GM12878 (cell line): ENCODE data around the gene POMC.

Experiments used
- EP300 ChIP-seq, 2 experiments: fragments of 150-350 bp in 1 of 2; IDR thresholded peaks; 2 replicates each; pipeline ENCODE4 v1.6.1; 2011 to 2012; ENCODE audit warnings: low read depth in 2 of 2, low read length in 2 of 2, borderline replicate concordance in 1 of 2, improper control_type of control experiment in 1 of 2, inconsistent platforms in 1 of 2; ENCODE audit not compliant: control insufficient read depth in 1 of 2
- HDAC2 ChIP-seq: fragments of 200-600 bp; sonication (generic); IDR thresholded peaks from 2 replicates; pipeline ENCODE4 v1.6.1; 2017
- SIN3A ChIP-seq: IDR thresholded peaks from 2 replicates; pipeline ENCODE4 v1.6.1; 2012; ENCODE audit warnings: low read depth, low read length, improper control_type of control experiment
- SMAD1 ChIP-seq: fragments of 450-650 bp; IDR thresholded peaks from 2 replicates; pipeline ENCODE4 v1.6.1; 2018; ENCODE audit warnings: mild to moderate bottlenecking, low read depth; ENCODE audit not compliant: partially characterized antibody
- ZNF207 ChIP-seq: fragments of 450-650 bp; IDR thresholded peaks from 2 replicates; pipeline ENCODE4 v1.6.1; 2014; ENCODE audit warnings: antibody characterized with exemption, mild to moderate bottlenecking, borderline replicate concordance
- TF ChIP-seq, protein P1 (sequence below): IDR thresholded peaks from 2 replicates; pipeline ENCODE4 v1.6.1; 2011; ENCODE audit warnings: mild to moderate bottlenecking, low read depth, low read length, moderate library complexity; ENCODE audit not compliant: insufficient replicate concordance
- TF ChIP-seq, protein P2 (sequence below): IDR thresholded peaks from 2 replicates; pipeline ENCODE4 v1.6.1; 2012; ENCODE audit warnings: mild to moderate bottlenecking, low read depth, low read length
- TF ChIP-seq, protein P3 (sequence below): IDR thresholded peaks from 2 replicates; pipeline ENCODE4 v1.6.1; 2011; ENCODE audit warnings: borderline replicate concordance, low read depth, mild to moderate bottlenecking, moderate library complexity, mixed read lengths, low read length; ENCODE audit not compliant: insufficient read depth; ENCODE audit errors: extremely low read length
- TF ChIP-seq, protein P4 (sequence below): fragments of 450-650 bp; IDR thresholded peaks from 2 replicates; pipeline ENCODE4 v1.6.1; 2017; ENCODE audit warnings: antibody characterized with exemption, mild to moderate bottlenecking, moderate library complexity
- TF ChIP-seq, protein P5 (sequence below), 3 experiments: IDR thresholded peaks in 2 of 3; conservative IDR thresholded peaks in 1 of 3; 2 replicates each; pipeline ENCODE4 v1.5.1; 2011; ENCODE audit warnings: low read depth in 3 of 3, low read length in 3 of 3, mild to moderate bottlenecking in 3 of 3, control low read depth in 2 of 3, moderate library complexity in 2 of 3, inconsistent platforms in 1 of 3, mixed read lengths in 1 of 3; ENCODE audit not compliant: control insufficient read depth in 2 of 3, insufficient read depth in 1 of 3; ENCODE audit errors: extremely low read depth in 1 of 3

DNA sequence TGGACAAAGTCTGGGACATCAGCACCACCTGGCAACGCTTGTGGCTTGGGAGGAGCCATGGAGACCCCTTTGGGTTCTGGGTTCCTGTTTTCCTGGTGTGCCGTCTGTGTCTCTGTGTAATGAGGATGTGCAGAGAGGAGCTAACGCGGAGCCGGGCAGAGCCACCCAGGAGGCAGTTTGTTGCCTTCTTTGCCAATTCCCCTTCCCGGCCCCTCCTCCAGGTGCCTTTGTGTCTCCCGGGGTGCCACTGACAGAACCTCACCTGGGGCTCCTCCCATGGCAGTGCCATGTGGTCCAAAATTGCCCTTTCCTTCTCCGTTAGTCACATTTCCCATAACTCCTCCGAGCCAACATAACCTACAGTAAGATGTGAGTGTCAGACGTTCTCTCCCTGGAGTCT lies 13.0 kb downstream of the POMC start:
- TF ChIP-seq EP300 (IDR thresholded peaks at IDR 0.05; ENCODE audit: borderline replicate concordance in 1 of 2, control insufficient read depth in 1 of 2, low read depth in 2 of 2, low read length in 2 of 2): no peak
- no peak for TF ChIP-seq SIN3A
- TF ChIP-seq, protein P1, sequence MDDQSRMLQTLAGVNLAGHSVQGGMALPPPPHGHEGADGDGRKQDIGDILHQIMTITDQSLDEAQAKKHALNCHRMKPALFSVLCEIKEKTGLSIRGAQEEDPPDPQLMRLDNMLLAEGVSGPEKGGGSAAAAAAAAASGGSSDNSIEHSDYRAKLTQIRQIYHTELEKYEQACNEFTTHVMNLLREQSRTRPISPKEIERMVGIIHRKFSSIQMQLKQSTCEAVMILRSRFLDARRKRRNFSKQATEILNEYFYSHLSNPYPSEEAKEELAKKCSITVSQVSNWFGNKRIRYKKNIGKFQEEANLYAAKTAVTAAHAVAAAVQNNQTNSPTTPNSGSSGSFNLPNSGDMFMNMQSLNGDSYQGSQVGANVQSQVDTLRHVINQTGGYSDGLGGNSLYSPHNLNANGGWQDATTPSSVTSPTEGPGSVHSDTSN: no peak
- TF ChIP-seq, protein P2, sequence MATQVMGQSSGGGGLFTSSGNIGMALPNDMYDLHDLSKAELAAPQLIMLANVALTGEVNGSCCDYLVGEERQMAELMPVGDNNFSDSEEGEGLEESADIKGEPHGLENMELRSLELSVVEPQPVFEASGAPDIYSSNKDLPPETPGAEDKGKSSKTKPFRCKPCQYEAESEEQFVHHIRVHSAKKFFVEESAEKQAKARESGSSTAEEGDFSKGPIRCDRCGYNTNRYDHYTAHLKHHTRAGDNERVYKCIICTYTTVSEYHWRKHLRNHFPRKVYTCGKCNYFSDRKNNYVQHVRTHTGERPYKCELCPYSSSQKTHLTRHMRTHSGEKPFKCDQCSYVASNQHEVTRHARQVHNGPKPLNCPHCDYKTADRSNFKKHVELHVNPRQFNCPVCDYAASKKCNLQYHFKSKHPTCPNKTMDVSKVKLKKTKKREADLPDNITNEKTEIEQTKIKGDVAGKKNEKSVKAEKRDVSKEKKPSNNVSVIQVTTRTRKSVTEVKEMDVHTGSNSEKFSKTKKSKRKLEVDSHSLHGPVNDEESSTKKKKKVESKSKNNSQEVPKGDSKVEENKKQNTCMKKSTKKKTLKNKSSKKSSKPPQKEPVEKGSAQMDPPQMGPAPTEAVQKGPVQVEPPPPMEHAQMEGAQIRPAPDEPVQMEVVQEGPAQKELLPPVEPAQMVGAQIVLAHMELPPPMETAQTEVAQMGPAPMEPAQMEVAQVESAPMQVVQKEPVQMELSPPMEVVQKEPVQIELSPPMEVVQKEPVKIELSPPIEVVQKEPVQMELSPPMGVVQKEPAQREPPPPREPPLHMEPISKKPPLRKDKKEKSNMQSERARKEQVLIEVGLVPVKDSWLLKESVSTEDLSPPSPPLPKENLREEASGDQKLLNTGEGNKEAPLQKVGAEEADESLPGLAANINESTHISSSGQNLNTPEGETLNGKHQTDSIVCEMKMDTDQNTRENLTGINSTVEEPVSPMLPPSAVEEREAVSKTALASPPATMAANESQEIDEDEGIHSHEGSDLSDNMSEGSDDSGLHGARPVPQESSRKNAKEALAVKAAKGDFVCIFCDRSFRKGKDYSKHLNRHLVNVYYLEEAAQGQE: no peak
- TF ChIP-seq SMAD1: no peak
- no peak for TF ChIP-seq ZNF207
- TF ChIP-seq, protein P3, sequence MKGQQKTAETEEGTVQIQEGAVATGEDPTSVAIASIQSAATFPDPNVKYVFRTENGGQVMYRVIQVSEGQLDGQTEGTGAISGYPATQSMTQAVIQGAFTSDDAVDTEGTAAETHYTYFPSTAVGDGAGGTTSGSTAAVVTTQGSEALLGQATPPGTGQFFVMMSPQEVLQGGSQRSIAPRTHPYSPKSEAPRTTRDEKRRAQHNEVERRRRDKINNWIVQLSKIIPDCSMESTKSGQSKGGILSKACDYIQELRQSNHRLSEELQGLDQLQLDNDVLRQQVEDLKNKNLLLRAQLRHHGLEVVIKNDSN: no peak
- TF ChIP-seq, protein P4, sequence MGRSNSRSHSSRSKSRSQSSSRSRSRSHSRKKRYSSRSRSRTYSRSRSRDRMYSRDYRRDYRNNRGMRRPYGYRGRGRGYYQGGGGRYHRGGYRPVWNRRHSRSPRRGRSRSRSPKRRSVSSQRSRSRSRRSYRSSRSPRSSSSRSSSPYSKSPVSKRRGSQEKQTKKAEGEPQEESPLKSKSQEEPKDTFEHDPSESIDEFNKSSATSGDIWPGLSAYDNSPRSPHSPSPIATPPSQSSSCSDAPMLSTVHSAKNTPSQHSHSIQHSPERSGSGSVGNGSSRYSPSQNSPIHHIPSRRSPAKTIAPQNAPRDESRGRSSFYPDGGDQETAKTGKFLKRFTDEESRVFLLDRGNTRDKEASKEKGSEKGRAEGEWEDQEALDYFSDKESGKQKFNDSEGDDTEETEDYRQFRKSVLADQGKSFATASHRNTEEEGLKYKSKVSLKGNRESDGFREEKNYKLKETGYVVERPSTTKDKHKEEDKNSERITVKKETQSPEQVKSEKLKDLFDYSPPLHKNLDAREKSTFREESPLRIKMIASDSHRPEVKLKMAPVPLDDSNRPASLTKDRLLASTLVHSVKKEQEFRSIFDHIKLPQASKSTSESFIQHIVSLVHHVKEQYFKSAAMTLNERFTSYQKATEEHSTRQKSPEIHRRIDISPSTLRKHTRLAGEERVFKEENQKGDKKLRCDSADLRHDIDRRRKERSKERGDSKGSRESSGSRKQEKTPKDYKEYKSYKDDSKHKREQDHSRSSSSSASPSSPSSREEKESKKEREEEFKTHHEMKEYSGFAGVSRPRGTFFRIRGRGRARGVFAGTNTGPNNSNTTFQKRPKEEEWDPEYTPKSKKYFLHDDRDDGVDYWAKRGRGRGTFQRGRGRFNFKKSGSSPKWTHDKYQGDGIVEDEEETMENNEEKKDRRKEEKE: no peak
- no peak for TF ChIP-seq HDAC2
- TF ChIP-seq, protein P5, sequence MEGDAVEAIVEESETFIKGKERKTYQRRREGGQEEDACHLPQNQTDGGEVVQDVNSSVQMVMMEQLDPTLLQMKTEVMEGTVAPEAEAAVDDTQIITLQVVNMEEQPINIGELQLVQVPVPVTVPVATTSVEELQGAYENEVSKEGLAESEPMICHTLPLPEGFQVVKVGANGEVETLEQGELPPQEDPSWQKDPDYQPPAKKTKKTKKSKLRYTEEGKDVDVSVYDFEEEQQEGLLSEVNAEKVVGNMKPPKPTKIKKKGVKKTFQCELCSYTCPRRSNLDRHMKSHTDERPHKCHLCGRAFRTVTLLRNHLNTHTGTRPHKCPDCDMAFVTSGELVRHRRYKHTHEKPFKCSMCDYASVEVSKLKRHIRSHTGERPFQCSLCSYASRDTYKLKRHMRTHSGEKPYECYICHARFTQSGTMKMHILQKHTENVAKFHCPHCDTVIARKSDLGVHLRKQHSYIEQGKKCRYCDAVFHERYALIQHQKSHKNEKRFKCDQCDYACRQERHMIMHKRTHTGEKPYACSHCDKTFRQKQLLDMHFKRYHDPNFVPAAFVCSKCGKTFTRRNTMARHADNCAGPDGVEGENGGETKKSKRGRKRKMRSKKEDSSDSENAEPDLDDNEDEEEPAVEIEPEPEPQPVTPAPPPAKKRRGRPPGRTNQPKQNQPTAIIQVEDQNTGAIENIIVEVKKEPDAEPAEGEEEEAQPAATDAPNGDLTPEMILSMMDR (IDR thresholded peaks at IDR 0.05 in 2 of 3, conservative IDR thresholded peaks at IDR 0.05 in 1 of 3; ENCODE audit: control insufficient read depth in 2 of 3, extremely low read depth in 1 of 3, insufficient read depth in 1 of 3, low read depth in 3 of 3, low read length in 3 of 3): no peak
